ENCODE data around the gene NME3.

The NME3 gene

DNA sequence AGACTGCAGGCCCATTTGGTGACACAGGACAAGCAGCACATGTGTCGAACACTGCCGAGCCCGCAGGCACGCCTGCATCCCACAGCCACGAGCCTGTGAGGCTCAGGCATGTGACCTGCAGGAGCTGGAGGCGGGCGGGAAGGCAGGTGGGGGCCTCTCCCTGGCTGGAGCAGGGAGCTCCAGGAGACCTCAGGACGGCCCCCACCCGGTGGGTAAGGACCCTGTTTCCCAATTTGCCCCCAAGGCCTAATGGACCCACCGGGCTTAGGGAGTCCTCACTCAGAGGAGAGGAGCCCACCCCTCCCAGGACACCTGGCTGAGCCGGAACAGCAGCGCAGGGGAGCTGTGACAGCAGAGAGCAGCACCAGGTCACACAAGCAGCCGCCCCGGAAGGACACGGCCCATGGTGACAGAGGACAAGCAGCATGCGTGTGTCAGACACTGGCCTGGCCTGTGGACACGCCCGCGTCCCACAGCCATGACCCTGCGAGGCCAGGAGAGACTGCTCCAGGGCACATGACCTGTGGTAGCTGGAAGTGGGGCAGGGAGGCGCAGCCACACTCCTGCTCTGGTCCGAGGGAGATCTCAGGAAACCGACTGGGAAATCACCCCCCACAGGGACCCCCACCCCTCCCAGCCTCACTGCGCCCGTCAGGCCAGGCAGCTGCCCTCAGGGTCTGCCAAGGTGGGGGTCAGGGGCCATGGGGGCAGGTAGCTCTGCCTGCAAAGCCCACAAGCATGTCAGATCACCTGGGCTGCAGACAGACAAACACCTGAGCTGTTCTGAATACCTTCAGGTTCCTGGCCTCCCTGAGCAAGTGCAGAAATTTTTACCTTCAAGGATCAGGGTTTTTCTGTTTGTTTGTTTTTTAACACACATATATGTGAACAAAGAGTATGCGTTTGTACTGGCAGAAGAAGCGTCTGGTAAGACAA lies 8.7 kb upstream of the NME3 start:
- Histone ChIP-seq H3K4me3 (ENCODE audit: low read length in 2 of 2) (no peak overlapping the region), H3K27ac (ENCODE audit: low read length) (no peak overlapping the region), H3K9me3 (ENCODE audit: control insufficient read depth in 2 of 2, low read length in 2 of 2) (no peaks in the 10 kb centered on the region), H3K9ac (ENCODE audit: low read length in 2 of 2) (no peak overlapping the region), H3K27me3 (ENCODE audit: control insufficient read depth in 1 of 2, insufficient read depth in 2 of 2, low read length in 2 of 2) (no peaks in the 10 kb centered on the region), H3K36me3 (ENCODE audit: control insufficient read depth in 2 of 2, insufficient read depth in 2 of 2, low read length in 2 of 2) (peaks cover 0 to 22% of the 10 kb centered on the region in 2 donors), H3K4me1 (ENCODE audit: control insufficient read depth, insufficient read depth, low read length) (peaks cover 34% of the 10 kb centered on the region)

DNA sequence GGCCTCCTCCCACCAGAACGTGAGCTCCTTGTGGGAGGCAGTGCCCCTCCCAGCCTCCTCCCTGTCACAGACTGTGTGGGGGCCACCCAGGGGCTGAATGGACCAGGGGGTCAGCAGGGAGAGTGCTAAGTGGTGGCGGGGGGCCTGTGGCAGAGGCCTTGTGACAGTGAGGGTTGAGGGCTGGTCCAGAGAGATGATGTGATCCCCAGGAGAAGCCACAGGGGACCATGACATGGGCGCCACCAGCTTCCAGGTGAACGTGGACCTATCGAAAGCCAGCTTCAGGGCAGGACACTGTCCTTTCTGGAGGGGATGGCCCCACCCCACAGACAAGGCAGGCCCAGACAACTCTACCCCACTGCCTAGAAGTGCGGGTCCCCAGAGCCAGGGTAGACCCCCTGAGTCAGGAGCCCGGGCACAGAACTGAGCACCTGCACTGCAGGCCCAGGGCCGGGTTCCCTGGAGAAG lies 7.9 kb upstream of the NME3 start:
- H3K4me3 ChIP-seq (ENCODE audit: low read length in 2 of 2) = no peak overlapping the region
- no peak overlapping the region for H3K27ac ChIP-seq (ENCODE audit: low read length)
- H3K27me3 ChIP-seq (ENCODE audit: control insufficient read depth in 1 of 2, insufficient read depth in 2 of 2, low read length in 2 of 2) = no peaks in the 10 kb centered on the region
- H3K4me1 ChIP-seq (ENCODE audit: control insufficient read depth, insufficient read depth, low read length) = peaks cover 40% of the 10 kb centered on the region
- H3K9me3 ChIP-seq (ENCODE audit: control insufficient read depth in 2 of 2, low read length in 2 of 2) = no peaks in the 10 kb centered on the region
- H3K9ac ChIP-seq (ENCODE audit: low read length in 2 of 2) = no peak overlapping the region
- peaks cover 0 to 21% of the 10 kb centered on the region in 2 donors for H3K36me3 ChIP-seq (ENCODE audit: control insufficient read depth in 2 of 2, insufficient read depth in 2 of 2, low read length in 2 of 2)

- Histone ChIP-seq H3K9me3 (ENCODE audit: control insufficient read depth in 2 of 2, low read length in 2 of 2) (no peaks in the 10 kb centered on the region), H3K36me3 (ENCODE audit: control insufficient read depth in 2 of 2, insufficient read depth in 2 of 2, low read length in 2 of 2) (peaks cover 0 to 21% of the 10 kb centered on the region in 2 donors), H3K9ac (ENCODE audit: low read length in 2 of 2) (no peak overlapping the region), H3K4me1 (ENCODE audit: control insufficient read depth, insufficient read depth, low read length) (peaks cover 41% of the 10 kb centered on the region), H3K27ac (ENCODE audit: low read length) (no peak overlapping the region), H3K27me3 (ENCODE audit: control insufficient read depth in 1 of 2, insufficient read depth in 2 of 2, low read length in 2 of 2) (no peaks in the 10 kb centered on the region), H3K4me3 (ENCODE audit: low read length in 2 of 2) (no peak overlapping the region)
These were observed 7.1 kb upstream of the NME3 start for GRCh38 chr16:1778200-1779179.

DNA sequence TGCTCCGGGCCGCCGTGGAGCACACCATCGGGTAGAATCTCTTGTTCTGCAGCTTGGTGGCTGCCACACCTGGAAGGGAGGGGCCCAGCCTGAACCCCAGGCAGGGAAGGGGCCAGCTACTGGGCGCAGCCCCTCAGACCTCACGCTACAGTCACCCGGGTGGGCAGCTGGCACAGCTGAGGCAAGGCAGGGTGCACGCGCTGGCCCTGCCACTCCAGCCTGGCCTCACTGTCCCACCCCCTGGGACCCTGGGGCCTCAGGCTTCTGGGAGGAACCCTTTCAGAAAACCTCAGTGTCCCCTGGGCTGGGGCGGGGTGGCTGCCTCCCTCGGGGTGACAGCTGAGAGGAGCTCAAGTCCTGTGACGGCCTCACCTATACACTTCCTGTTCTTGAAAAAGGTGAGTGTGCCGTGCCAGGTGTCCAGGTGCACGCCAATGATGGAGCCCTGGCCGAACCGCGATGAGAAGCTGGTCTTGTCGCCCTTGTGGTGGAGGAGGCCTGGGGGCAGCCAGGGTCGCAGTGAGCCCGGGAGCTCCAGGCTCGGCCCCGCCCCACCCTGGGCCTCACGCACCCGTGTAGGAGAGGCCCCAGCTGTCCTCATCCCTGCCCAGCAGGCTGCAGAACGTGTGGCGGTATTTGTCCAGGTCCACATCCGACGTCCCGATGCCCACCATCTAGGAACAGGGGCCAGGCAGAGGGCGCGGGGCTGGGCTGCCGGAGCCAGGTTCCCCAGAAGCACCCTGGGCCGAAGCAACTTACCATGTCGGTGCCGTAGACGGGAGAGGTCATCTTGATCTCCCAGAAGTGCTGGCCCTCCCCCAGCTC lies 6.2 kb upstream of the NME3 start:
- Histone ChIP-seq H3K4me1 (ENCODE audit: control insufficient read depth, insufficient read depth, low read length) (peaks cover 38% of the 10 kb centered on the region), H3K36me3 (ENCODE audit: control insufficient read depth in 2 of 2, insufficient read depth in 2 of 2, low read length in 2 of 2) (peaks cover 0 to 21% of the 10 kb centered on the region in 2 donors), H3K27ac (ENCODE audit: low read length) (no peak overlapping the region)

GRCh38 chr16:1776991-1777374 lies 5.6 kb upstream of the NME3 start:
- H3K27ac ChIP-seq (ENCODE audit: low read length) = no peak overlapping the region
- no peak overlapping the region for H3K4me3 ChIP-seq (ENCODE audit: low read length in 2 of 2)
- no peaks in the 10 kb centered on the region for H3K9me3 ChIP-seq (ENCODE audit: control insufficient read depth in 2 of 2, low read length in 2 of 2)
- peaks cover 43% of the 10 kb centered on the region for H3K4me1 ChIP-seq (ENCODE audit: control insufficient read depth, insufficient read depth, low read length)
- no peaks in the 10 kb centered on the region for H3K27me3 ChIP-seq (ENCODE audit: control insufficient read depth in 1 of 2, insufficient read depth in 2 of 2, low read length in 2 of 2)
- H3K9ac ChIP-seq (ENCODE audit: low read length in 2 of 2) = no peak overlapping the region
- H3K36me3 ChIP-seq (ENCODE audit: control insufficient read depth in 2 of 2, insufficient read depth in 2 of 2, low read length in 2 of 2) = peaks cover 0 to 21% of the 10 kb centered on the region in 2 donors

More for the DNA sequence above, 6.2 kb upstream of the NME3 start:
- Histone ChIP-seq H3K9me3 (ENCODE audit: control insufficient read depth in 2 of 2, low read length in 2 of 2) (no peaks in the 10 kb centered on the region), H3K27me3 (ENCODE audit: control insufficient read depth in 1 of 2, insufficient read depth in 2 of 2, low read length in 2 of 2) (no peaks in the 10 kb centered on the region), H3K4me3 (ENCODE audit: low read length in 2 of 2) (no peak overlapping the region), H3K9ac (ENCODE audit: low read length in 2 of 2) (no peak overlapping the region)

DNA sequence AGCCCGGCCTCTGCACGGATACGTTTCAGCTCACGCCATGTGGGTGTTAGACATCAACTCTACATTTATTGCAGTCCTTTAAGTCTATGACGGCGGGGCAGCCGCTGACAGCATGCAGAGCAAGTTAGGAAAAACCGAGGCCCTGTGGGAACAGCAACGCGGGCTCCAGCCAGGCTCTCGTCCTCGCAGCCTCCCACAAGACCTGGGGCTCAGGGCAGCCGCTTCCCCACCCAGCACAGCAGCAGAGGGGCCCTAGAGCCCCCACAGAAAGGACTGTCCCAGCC lies 5.3 kb upstream of the NME3 start:
- H3K27ac ChIP-seq (ENCODE audit: low read length) = no peak overlapping the region

DNA sequence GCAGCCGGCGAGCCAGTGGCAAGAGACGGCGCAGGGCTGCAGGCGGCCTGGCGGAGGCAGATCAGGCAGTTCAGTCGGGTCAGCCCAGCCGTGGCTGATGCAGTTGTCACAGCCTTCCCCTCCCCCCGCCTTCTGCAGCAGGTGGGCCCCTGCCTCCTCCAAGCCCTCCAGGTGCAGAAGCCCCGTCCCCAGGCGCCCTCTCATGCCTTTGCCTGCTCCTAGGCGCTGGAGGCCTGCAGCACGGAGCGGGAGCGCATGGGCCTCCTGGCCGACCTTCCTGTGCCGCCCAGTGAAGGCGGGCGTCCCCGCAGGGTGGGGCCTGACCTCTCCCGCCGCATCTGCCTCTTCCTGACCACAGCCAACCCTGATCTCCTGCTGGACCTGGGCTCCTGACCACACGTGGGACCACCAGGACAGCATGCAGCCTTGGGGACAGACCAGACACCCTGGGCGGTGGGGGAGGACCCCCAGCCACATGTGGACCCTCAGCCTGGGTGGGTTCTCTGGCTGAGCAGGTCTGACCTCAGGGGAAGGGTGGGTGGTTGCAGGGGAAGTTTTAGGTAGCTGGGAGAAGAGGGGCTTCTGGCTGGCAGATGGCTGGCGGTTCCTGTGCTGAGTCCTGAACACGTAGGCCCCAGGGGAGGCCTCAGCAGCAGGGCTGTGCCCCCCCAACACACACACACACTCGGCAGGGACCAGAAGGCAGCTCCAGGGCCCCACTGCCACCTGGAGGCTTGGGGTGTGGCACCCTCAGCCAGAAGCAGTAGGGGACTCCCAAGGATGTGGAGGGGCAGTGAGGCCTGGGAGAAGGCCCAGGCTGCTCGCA lies 4.7 kb upstream of the NME3 start:
- Histone ChIP-seq H3K27me3 (ENCODE audit: control insufficient read depth in 1 of 2, insufficient read depth in 2 of 2, low read length in 2 of 2) (no peaks in the 10 kb centered on the region), H3K9me3 (ENCODE audit: control insufficient read depth in 2 of 2, low read length in 2 of 2) (no peaks in the 10 kb centered on the region), H3K9ac (ENCODE audit: low read length in 2 of 2) (no peak overlapping the region), H3K4me3 (ENCODE audit: low read length in 2 of 2) (no peak overlapping the region), H3K36me3 (ENCODE audit: control insufficient read depth in 2 of 2, insufficient read depth in 2 of 2, low read length in 2 of 2) (peaks cover 0 to 19% of the 10 kb centered on the region in 2 donors), H3K4me1 (ENCODE audit: control insufficient read depth, insufficient read depth, low read length) (peaks cover 37% of the 10 kb centered on the region), H3K27ac (ENCODE audit: low read length) (no peak overlapping the region)

More for the DNA sequence above, 5.3 kb upstream of the NME3 start:
- Histone ChIP-seq H3K27me3 (ENCODE audit: control insufficient read depth in 1 of 2, insufficient read depth in 2 of 2, low read length in 2 of 2) (no peaks in the 10 kb centered on the region), H3K4me1 (ENCODE audit: control insufficient read depth, insufficient read depth, low read length) (peaks cover 43% of the 10 kb centered on the region), H3K9ac (ENCODE audit: low read length in 2 of 2) (no peak overlapping the region), H3K36me3 (ENCODE audit: control insufficient read depth in 2 of 2, insufficient read depth in 2 of 2, low read length in 2 of 2) (peaks cover 0 to 21% of the 10 kb centered on the region in 2 donors), H3K4me3 (ENCODE audit: low read length in 2 of 2) (no peak overlapping the region), H3K9me3 (ENCODE audit: control insufficient read depth in 2 of 2, low read length in 2 of 2) (no peaks in the 10 kb centered on the region)

- Histone ChIP-seq H3K9ac (ENCODE audit: low read length in 2 of 2) (no peak overlapping the region), H3K27ac (ENCODE audit: low read length) (no peak overlapping the region), H3K9me3 (ENCODE audit: control insufficient read depth in 2 of 2, low read length in 2 of 2) (no peaks in the 10 kb centered on the region), H3K4me1 (ENCODE audit: control insufficient read depth, insufficient read depth, low read length) (peaks cover 39% of the 10 kb centered on the region), H3K4me3 (ENCODE audit: low read length in 2 of 2) (no peak overlapping the region), H3K36me3 (ENCODE audit: control insufficient read depth in 2 of 2, insufficient read depth in 2 of 2, low read length in 2 of 2) (peaks cover 0 to 16% of the 10 kb centered on the region in 2 donors), H3K27me3 (ENCODE audit: control insufficient read depth in 1 of 2, insufficient read depth in 2 of 2, low read length in 2 of 2) (no peaks in the 10 kb centered on the region)
These were observed 3.9 kb upstream of the NME3 start for GRCh38 chr16:1775006-1775845.

DNA sequence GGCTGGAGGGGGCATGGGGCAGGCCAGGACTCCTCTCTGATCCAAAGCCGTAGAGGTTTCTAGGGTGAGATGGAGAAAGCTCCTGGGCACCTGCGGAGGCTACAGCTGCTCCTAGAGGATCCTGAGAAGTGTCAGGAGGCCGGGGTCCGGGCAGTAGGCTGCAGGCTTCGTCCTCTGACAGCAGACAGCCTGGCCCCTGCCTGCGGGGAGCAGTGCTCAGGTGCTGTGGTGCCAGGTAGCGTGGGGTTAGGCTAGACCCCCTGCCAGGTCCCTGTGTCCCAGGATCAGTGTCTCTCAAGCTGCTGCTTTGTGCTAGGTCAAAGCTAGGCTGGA lies 3.1 kb upstream of the NME3 start:
- H3K9me3 ChIP-seq (ENCODE audit: control insufficient read depth in 2 of 2, low read length in 2 of 2) = no peaks in the 10 kb centered on the region
- H3K4me3 ChIP-seq (ENCODE audit: low read length in 2 of 2) = peak overlapping the region in 1 of 2 donors; percentile 90
- H3K9ac ChIP-seq (ENCODE audit: low read length in 2 of 2) = peak overlapping the region in 1 of 2 donors; percentile 5
- peaks cover 0 to 14% of the 10 kb centered on the region in 2 donors for H3K36me3 ChIP-seq (ENCODE audit: control insufficient read depth in 2 of 2, insufficient read depth in 2 of 2, low read length in 2 of 2)
- no peaks in the 10 kb centered on the region for H3K27me3 ChIP-seq (ENCODE audit: control insufficient read depth in 1 of 2, insufficient read depth in 2 of 2, low read length in 2 of 2)
- no peak overlapping the region for H3K27ac ChIP-seq (ENCODE audit: low read length)
- H3K4me1 ChIP-seq (ENCODE audit: control insufficient read depth, insufficient read depth, low read length) = peaks cover 44% of the 10 kb centered on the region

Data from stomach smooth muscle (tissue), 2 donors.